GM12873 (cell line): ENCODE results near the gene ERI3.

Source experiments
- TF ChIP-seq, protein P1 (sequence below): IDR thresholded peaks from 2 replicates; pipeline ENCODE4 v1.5.1; 2012; ENCODE audit warnings: low read depth, mild to moderate bottlenecking, moderate library complexity, low read length, control low read depth; ENCODE audit not compliant: insufficient read depth; ENCODE audit errors: missing control alignments

The ERI3 gene

DNA sequence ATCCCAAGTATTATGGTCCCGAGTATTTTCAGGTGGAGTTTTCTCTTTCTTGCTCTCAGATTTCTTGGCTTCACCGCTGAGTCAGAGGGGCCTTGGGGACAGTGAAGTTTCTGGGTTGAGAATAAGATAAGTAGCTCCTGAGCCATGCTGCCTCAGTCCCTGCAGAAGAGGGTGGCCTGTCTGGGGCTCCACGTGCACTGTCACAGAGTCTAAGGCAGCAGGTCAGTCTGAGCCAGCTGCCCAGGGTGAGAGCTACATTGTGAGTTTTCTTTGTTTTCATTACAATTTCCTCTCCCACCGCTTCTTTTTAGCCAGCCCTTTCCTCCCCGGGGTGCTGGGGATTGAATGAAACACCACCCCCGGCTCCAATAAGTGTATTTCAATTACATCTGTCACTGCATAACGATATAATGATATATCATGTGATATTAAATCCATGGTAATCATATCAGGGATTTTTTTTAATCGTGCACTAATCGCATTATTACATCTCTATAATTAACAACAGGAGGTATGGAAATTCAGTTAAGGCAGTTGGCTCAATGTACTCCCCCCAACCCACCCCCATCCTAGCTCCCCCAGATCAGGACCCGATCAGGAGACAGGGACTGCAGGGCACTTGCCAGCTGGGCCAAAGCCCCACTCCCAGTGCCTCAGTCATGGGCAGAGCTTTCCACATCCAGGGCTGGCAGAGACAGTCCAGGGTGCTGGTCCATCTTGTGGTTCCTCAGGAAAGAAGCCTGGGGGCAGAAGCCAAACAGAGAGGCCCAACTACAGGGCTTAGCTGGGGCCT lies 98.1 kb downstream of the ERI3 start:
- TF ChIP-seq, protein P1, sequence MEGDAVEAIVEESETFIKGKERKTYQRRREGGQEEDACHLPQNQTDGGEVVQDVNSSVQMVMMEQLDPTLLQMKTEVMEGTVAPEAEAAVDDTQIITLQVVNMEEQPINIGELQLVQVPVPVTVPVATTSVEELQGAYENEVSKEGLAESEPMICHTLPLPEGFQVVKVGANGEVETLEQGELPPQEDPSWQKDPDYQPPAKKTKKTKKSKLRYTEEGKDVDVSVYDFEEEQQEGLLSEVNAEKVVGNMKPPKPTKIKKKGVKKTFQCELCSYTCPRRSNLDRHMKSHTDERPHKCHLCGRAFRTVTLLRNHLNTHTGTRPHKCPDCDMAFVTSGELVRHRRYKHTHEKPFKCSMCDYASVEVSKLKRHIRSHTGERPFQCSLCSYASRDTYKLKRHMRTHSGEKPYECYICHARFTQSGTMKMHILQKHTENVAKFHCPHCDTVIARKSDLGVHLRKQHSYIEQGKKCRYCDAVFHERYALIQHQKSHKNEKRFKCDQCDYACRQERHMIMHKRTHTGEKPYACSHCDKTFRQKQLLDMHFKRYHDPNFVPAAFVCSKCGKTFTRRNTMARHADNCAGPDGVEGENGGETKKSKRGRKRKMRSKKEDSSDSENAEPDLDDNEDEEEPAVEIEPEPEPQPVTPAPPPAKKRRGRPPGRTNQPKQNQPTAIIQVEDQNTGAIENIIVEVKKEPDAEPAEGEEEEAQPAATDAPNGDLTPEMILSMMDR: no peak

DNA sequence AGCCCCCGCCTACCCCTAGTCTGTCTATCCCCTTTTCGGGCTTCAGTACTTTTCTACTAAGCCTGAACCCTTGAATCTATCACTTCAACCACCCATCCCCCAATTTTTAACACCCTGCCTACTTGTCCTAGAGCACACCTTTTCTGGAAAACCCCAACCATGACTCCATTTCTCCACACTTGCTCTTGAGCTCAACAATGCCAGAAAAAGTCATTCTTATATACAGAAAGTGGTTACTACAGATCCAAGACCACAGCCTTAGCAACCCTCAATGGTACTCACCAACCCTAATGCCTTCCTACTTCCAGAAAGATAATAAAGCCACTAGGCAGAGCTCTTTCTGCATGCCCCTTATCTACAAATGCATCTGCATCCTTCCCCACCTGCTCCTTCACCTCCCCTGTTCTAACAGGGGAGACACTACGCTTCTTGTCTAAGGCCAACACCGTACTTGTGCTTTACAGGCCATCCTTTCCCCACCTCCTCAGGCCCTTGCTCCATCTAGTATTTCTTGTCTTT lies 100.6 kb downstream of the ERI3 start:
- TF ChIP-seq, protein P1: no peak

DNA sequence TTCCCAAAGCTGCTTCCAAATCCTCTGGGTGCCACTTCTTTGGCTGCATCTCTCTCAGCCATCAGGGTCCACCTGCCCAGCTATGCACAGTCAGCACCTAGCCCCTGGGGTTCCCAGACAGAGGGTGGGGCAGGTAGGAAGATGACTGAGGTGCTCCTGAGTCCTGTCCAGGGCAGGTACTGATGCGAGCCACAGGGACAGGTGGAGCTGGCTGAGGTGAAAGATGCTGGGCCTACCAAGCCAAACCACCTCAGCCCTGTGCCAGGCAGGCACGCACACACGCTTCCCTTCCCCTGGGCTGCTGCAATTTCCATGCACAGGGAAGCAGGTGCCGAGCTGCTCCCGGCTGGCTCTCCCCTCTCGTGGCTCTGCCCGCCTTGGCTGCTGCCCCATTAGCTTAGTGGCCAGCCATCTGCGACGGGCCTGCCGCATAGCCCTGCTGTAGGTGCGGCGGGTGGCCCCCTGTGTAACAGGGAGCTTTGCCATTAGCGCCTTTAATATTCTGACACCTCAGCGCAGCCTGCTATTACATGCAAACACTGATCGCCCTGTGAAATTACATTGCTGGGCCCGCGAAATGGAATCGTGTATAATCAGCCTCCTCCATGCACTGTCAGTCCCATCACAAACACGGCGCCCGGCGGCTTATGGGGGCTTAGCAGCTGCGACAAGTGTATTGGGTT lies 102.9 kb downstream of the ERI3 start:
- TF ChIP-seq, protein P1: no peak

DNA sequence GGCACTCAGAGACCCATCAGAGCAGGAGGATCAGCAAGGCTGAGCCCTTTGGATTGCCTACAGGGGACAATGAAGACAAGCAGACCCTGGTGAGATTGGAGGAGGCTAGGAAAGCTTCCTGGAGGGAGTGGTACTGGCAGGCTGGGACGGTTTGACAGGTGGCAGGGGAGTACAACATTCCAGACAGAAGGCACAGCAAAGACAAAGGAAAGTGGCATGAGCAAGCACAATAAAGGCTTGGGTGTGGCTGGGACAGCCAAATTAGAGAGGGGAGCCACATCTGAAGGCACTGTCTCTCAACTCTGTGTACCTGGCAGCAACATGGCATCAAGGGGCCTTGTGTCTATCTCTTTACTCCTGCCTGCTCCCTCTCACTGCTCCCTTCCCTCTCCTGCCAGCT lies 103.6 kb downstream of the ERI3 start:
- TF ChIP-seq, protein P1: no peak

DNA sequence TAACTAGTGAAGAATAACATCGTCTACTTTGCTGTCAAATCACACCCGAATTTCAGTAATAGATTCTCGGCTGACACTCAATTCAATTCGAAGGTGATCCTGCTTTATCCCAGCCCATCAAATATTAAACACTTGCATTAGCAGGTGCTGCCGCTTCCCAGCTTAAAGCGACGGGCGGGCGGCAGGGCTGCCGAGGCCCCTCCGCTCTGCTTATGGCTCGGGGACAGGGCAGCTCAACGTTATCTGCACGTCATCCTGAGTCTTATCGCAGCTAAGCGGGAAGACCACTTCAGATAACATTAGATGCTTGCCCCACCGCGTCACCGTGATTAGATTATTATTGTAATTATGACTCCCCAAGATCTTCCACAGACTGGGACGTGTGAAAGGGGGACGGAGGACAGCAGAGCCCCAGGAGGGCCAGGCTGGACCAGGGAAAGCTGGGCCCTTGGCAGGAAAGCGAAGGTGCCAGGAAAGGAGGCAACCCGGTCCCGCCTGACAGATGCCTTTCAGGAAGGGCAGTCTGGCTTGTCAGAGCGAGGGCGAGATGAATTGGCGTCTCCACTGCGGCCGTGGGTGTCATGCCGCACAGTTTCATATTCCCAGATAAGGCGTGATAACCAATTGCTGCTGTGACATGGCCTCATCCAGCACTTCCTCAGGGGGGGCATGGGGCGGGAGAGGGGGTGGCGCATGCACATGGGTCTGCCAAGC lies 104.8 kb downstream of the ERI3 start:
- TF ChIP-seq, protein P1: no peak

DNA sequence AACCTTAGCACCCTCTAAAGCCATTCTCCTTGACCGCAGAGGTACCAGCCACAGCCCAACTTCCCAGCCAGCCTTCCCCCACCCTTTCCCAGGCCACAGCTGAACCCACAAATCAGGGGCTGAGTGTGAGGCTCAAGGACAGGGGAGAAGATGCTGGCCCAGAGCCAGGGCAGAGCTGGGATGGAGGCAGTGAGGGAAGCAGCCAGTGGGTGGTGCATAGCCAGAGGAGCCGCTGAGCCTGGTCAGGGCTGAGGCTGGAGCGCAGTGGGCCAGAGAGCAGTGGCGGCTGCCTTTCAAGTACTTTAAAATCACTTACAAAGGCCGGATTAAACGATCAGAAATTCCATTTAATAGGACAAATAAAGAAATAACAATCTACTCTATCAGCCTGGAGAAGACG lies 105.5 kb downstream of the ERI3 start:
- TF ChIP-seq, protein P1: no peak

DNA sequence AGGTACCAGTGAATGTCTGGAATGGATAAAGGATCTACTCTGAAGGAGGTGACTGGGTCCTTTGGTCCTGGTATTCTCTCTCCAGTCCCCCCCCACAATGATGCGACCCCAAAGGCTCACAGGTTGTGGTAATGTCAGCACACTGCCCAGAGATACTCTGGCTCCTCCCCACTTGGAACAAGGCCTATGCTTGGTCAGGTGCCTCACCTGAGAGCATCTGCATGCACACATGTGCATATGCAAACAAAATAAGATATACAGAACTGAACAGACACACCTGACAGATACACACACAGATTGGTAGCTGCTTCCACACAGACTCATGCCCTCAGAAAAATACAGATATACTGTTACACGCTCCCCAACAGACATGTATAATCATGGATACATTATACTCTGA lies 108.3 kb downstream of the ERI3 start:
- TF ChIP-seq, protein P1: no peak
